ENCODE results near the gene MYDGF.

MYDGF gene

GRCh38 chr19:4697304-4697703 lies 27.2 kb upstream of the MYDGF start:
- no peak for TF ChIP-seq ZFX (IDR thresholded peaks at IDR 0.05; ENCODE audit: borderline replicate concordance)
- TF ChIP-seq, protein P1, sequence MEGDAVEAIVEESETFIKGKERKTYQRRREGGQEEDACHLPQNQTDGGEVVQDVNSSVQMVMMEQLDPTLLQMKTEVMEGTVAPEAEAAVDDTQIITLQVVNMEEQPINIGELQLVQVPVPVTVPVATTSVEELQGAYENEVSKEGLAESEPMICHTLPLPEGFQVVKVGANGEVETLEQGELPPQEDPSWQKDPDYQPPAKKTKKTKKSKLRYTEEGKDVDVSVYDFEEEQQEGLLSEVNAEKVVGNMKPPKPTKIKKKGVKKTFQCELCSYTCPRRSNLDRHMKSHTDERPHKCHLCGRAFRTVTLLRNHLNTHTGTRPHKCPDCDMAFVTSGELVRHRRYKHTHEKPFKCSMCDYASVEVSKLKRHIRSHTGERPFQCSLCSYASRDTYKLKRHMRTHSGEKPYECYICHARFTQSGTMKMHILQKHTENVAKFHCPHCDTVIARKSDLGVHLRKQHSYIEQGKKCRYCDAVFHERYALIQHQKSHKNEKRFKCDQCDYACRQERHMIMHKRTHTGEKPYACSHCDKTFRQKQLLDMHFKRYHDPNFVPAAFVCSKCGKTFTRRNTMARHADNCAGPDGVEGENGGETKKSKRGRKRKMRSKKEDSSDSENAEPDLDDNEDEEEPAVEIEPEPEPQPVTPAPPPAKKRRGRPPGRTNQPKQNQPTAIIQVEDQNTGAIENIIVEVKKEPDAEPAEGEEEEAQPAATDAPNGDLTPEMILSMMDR (IDR thresholded peaks at IDR 0.05): no peak
- no peak overlapping the region for H3K27ac ChIP-seq

DNA sequence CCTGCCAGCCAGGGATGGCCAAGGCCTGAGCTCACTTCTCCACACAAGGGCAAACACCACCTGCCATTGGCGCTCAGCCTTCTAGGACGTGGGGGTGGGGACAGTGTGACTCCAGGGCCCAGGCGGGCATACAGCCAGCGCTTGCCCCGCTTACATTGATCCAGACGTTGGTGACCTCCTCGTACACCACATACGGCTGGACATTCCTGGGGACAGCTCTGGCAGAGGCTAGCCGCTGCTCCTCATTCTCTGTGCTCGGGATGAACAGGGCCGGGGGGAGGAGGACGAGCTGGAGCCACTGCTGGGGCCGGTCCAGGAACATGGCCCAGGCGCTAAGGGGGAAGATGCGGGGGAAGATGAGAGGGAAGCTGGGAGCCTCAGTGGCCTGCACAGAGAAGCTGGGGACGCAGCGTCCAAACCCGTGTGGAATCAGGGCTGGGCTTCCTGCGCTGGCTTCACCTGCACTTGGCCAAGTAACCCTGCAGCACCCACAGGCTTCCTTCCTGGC lies 25.1 kb upstream of the MYDGF start:
- peak overlapping the region; percentile 86 for H3K27ac ChIP-seq

DNA sequence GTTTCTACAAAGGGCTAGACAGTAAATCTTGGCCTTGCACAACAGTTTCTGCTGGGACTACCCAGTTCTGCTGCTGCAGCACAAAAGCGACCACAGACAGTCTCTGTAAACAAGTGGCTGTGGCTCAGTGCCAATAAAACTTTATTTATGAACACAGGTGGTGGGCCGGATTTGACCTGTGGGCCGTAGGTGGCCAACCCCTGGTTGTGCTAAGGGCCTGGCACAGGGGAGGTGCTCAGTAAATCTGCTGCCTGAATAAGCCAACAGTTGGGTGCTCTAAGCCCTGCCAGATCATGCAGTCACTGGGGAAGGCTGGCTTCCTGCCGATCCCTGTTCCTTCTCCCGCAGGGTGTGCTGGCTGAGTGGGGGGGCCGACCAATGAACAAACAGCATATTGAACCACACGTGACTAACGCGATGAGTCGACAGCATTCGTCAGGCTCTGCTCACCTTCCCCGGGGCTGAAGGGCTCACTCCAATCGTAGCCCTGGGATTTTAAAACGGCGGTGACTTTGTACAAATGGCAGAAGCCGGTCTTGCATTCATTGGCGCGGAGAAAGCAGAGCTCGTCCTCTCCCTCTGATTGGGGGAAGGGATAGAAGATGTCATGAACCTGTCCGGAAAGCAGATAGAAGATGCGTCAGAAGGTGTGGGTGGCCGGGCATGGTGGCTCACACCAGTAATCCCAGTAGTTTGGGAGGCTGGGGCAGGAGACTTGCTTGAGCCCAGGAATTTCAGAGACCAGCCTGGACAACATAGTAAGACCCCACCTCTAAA lies 24.3 kb upstream of the MYDGF start:
- no peak for TF ChIP-seq ZFX (IDR thresholded peaks at IDR 0.05; ENCODE audit: borderline replicate concordance)
- TF ChIP-seq, protein P1 (IDR thresholded peaks at IDR 0.05): no peak
- peak overlapping the region; percentile 86 for H3K27ac ChIP-seq

More for the DNA sequence above, 25.1 kb upstream of the MYDGF start:
- no peak for TF ChIP-seq ZFX (IDR thresholded peaks at IDR 0.05; ENCODE audit: borderline replicate concordance)
- TF ChIP-seq, protein P1 (IDR thresholded peaks at IDR 0.05): no peak

- TF ChIP-seq, protein P1 (IDR thresholded peaks at IDR 0.05): no peak
- H3K27ac ChIP-seq: peak overlapping the region; percentile 86
Observed at GRCh38 chr19:4693471-4694121, 23.5 kb upstream of the MYDGF start.

GRCh38 chr19:4693078-4693350 lies 22.9 kb upstream of the MYDGF start:
- H3K27ac ChIP-seq: no peak overlapping the region
- TF ChIP-seq, protein P1 (IDR thresholded peaks at IDR 0.05): no peak
- no peak for TF ChIP-seq ZFX (IDR thresholded peaks at IDR 0.05; ENCODE audit: borderline replicate concordance)

GRCh38 chr19:4692251-4693077 lies 22.3 kb upstream of the MYDGF start:
- no peak for TF ChIP-seq ZFX (IDR thresholded peaks at IDR 0.05; ENCODE audit: borderline replicate concordance)
- TF ChIP-seq, protein P1 (IDR thresholded peaks at IDR 0.05): no peak
- H3K27ac ChIP-seq: no peak overlapping the region

All from 22Rv1 (cell line).